ENCODE measurements around the gene HEATR5A. TPM values are rescaled to one million over a fixed set of nuclear protein-coding genes. Genes with fewer than 3 reads are reported as not detected.

The HEATR5A gene
- total and polyA plus RNA-seq, 2 of the 13 experiments (the other 11 are each of a cell fraction or from before 2014, with no cell fraction given), result 36.4 to 105 TPM

DNA sequence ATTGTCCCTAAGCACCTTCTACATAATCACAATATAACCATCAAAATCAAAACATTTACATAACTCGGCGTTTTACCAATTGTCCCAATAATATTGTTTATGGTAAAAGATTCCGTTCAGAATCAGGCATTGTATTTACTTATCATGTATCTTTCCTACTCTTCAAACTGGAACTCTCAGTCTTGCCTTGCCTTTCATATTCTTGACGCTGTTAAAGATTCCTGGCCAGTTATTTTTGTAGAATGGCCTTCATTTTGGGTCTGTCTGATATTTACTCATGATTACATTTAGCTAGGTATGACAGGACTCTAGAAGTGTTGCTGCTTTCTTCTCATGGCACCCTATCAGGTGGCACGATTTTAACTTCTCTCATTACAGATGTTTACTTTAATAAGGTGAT, 850 bp upstream of the HEATR5A start (continued):
- TF ChIP-seq ZNF724P (CRISPR knock-in tag; IDR thresholded peaks at IDR 0.05; ENCODE audit: borderline replicate concordance), result no peak
- no peak for TF ChIP-seq ZNF777 (CRISPR knock-in tag; IDR thresholded peaks at IDR 0.05)
- no peak for TF ChIP-seq TAF1 (CRISPR knock-in tag; IDR thresholded peaks at IDR 0.05)
- TF ChIP-seq CHCHD3 (CRISPR knock-in tag; IDR thresholded peaks at IDR 0.05), result no peak
- no peak for TF ChIP-seq ZNF768 (CRISPR knock-in tag; IDR thresholded peaks at IDR 0.05)
- TF ChIP-seq, protein P1, sequence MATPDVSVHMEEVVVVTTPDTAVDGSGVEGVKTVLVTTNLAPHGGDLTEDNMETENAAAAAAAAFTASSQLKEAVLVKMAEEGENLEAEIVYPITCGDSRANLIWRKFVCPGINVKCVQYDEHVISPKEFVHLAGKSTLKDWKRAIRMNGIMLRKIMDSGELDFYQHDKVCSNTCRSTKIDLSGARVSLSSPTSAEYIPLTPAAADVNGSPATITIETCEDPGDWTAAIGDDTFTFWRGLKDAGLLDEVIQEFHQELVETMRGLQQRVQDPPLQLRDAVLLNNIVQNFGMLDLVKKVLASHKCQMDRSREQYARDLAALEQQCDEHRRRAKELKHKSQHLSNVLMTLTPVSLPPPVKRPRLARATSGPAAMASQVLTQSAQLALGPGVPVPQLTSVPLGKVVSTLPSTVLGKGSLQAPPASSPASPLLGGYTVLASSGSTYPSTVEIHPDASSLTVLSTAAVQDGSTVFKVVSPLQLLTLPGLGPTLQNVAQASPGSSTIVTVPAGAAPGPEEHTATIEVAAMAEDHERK (CRISPR knock-in tag; IDR thresholded peaks at IDR 0.05; ENCODE audit: low read depth), result no peak
- no peak for TF ChIP-seq ZNF468 (CRISPR knock-in tag; IDR thresholded peaks at IDR 0.05)
- no peak for TF ChIP-seq ZNF350 (CRISPR knock-in tag; IDR thresholded peaks at IDR 0.05; ENCODE audit: borderline replicate concordance, low read depth)
- TF ChIP-seq ZNF121 (CRISPR knock-in tag; IDR thresholded peaks at IDR 0.05), result no peak
- TF ChIP-seq, protein P2, sequence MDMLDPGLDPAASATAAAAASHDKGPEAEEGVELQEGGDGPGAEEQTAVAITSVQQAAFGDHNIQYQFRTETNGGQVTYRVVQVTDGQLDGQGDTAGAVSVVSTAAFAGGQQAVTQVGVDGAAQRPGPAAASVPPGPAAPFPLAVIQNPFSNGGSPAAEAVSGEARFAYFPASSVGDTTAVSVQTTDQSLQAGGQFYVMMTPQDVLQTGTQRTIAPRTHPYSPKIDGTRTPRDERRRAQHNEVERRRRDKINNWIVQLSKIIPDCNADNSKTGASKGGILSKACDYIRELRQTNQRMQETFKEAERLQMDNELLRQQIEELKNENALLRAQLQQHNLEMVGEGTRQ (IDR thresholded peaks at IDR 0.05; ENCODE audit: low read depth, low read length), result no peak
- TF ChIP-seq, protein P2 (CRISPR knock-in tag; IDR thresholded peaks at IDR 0.05; ENCODE audit: borderline replicate concordance), result 0 out of 2 replicates have a peak, but pooled peaks have one; percentile 14
- no peak for TF ChIP-seq ZNF451 (CRISPR knock-in tag; IDR thresholded peaks at IDR 0.05)
